ENCODE data around the gene ATPAF1.

GRCh38 chr1:46585312-46585938 lies 82.7 kb downstream of the ATPAF1 start:
- TF ChIP-seq CTCF (IDR thresholded peaks at IDR 0.05) (no peak), POLR2AphosphoS5 (IDR thresholded peaks at IDR 0.05; ENCODE audit: low read depth, low read length) (no peak), REST (IDR thresholded peaks at IDR 0.05; ENCODE audit: insufficient read depth in 1 of 2, low read depth in 2 of 2, low read length in 1 of 2) (no peak)

Measured in Panc1 (cell line).